BE2C (cell line): ENCODE data around the gene YBX3.

Experiments
- DNase-seq: peaks from one replicate; pipeline ENCODE4 v3.0.0-alpha.2; 2020
- H3K27me3 ChIP-seq: fragments of 250-450 bp; sonication (Bioruptor Pico); 2 replicates; pipeline ENCODE4 v1.5.1; 2020; ENCODE audit warnings: mild to moderate bottlenecking
- H3K36me3 ChIP-seq: fragments of 250-450 bp; sonication (Bioruptor Pico); 2 replicates; pipeline ENCODE4 v1.5.1; 2020; ENCODE audit warnings: mild to moderate bottlenecking
- H3K4me1 ChIP-seq: fragments of 250-450 bp; sonication (Bioruptor Pico); 2 replicates; pipeline ENCODE4 v1.5.1; 2020
- H3K4me3 ChIP-seq: 2 replicates; pipeline ENCODE4 v1.5.1; 2011; ENCODE audit warnings: low read depth, low read length
- H3K9me3 ChIP-seq: fragments of 250-450 bp; sonication (Bioruptor Pico); 2 replicates; pipeline ENCODE4 v1.5.1; 2020
- CTCF ChIP-seq: IDR thresholded peaks from 2 replicates; pipeline ENCODE4 v1.5.1; 2012; ENCODE audit warnings: mild to moderate bottlenecking, low read depth, low read length

The YBX3 gene

GRCh38 chr12:10673659-10674384 lies 49.3 kb downstream of the YBX3 start, which contains the start of gene STYK1:
Gene STYK1, minus strand, starts transcription at chr12:10674052. Its CDS starts 39,434 bp downstream, at chr12:10634618.
- H3K4me3 ChIP-seq = peak within 1 kb of the TSS; percentile 27; the same call in 1 of the 2 replicates
- H3K4me1 ChIP-seq = no peaks in the 10 kb centered on the region
- H3K9me3 ChIP-seq = no peaks in the 10 kb centered on the region
- H3K27me3 ChIP-seq = peaks cover 15% of the 10 kb centered on the region
- TF ChIP-seq CTCF = peak; percentile 73
- H3K36me3 ChIP-seq = no peaks in the 10 kb centered on the region
- peak; percentile 20 for DNase-seq

DNA sequence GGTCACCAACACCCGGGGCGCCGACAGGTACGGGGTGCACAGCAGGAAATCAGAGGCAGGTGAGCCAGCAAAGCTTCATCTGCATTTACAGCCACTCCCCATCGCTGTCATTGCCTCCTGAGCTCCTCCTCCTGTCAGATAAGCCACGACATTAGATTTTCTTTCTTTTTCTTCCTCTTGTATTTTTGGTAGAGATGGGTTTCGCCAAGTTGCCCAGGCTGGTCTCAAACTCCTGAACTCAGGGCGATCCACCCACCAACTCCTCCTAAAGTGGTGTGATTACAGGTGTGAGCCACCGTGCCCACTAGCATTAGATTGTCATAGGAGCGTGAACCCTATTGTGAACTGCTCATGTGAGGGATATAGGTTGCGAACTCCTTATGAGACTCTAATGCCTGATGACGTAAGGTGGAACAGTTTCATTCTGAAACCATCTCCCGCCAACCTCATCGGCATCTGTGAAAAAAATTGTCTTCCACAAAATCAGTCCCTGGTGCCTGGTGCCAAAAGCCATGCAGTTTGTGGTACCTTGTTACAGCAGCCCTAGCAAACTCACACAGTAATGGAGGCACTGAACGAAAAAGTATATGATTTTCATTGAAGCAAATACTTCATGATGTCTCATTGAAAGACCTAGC lies 50.8 kb downstream of the YBX3 start:
- H3K36me3 ChIP-seq = no peaks in the 10 kb centered on the region
- no peaks in the 10 kb centered on the region for H3K4me1 ChIP-seq
- no peaks in the 10 kb centered on the region for H3K9me3 ChIP-seq
- peaks cover 15% of the 10 kb centered on the region for H3K27me3 ChIP-seq
- no peak for DNase-seq
- TF ChIP-seq CTCF = no peak
- H3K4me3 ChIP-seq = no peak overlapping the region

- H3K4me3 ChIP-seq = no peak overlapping the region
- DNase-seq = no peak
- H3K4me1 ChIP-seq = no peaks in the 10 kb centered on the region
- H3K27me3 ChIP-seq = peaks cover 22% of the 10 kb centered on the region
- no peak for TF ChIP-seq CTCF
- no peaks in the 10 kb centered on the region for H3K36me3 ChIP-seq
- H3K9me3 ChIP-seq = no peaks in the 10 kb centered on the region
Observed at GRCh38 chr12:10669533-10669932, 53.6 kb downstream of the YBX3 start.

DNA sequence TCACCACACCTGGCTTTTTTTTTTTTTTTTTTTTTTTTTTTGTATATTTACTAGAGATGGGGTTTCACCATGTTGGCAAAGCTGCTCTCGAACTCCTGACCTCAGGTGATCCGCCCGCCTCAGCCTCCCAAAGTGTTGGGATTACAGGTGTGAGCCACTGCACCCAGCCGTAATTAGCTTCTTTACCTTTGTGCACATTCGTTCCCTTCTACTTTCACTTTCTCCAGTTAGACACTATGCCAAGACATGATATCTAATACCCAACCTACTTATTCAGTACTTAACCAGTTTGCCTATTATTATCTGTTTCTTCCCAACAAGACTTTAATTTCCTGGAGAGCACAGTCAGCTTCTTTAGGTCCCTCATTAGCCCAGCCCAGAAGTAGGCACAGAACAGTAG lies 54.6 kb downstream of the YBX3 start:
- DNase-seq = no peak
- Histone ChIP-seq H3K27me3 (peaks cover 14% of the 10 kb centered on the region), H3K36me3 (no peaks in the 10 kb centered on the region), H3K4me1 (no peaks in the 10 kb centered on the region), H3K4me3 (no peak overlapping the region), H3K9me3 (no peaks in the 10 kb centered on the region)
- no peak for TF ChIP-seq CTCF

- Histone ChIP-seq H3K27me3 (peaks cover 13% of the 10 kb centered on the region), H3K4me3 (no peak overlapping the region), H3K4me1 (no peaks in the 10 kb centered on the region), H3K9me3 (no peaks in the 10 kb centered on the region), H3K36me3 (no peaks in the 10 kb centered on the region)
- no peak for DNase-seq
- TF ChIP-seq CTCF = no peak
Observed at GRCh38 chr12:10667581-10667980, 55.5 kb downstream of the YBX3 start.

- Histone ChIP-seq H3K36me3 (no peaks in the 10 kb centered on the region), H3K27me3 (peaks cover 11% of the 10 kb centered on the region), H3K4me1 (no peaks in the 10 kb centered on the region), H3K4me3 (no peak overlapping the region), H3K9me3 (no peaks in the 10 kb centered on the region)
- no peak for TF ChIP-seq CTCF
- DNase-seq = no peak
Observed at GRCh38 chr12:10664499-10664898, 58.6 kb downstream of the YBX3 start.
